Measurements from ENCODE around the gene HSPA4.

Gene HSPA4

DNA sequence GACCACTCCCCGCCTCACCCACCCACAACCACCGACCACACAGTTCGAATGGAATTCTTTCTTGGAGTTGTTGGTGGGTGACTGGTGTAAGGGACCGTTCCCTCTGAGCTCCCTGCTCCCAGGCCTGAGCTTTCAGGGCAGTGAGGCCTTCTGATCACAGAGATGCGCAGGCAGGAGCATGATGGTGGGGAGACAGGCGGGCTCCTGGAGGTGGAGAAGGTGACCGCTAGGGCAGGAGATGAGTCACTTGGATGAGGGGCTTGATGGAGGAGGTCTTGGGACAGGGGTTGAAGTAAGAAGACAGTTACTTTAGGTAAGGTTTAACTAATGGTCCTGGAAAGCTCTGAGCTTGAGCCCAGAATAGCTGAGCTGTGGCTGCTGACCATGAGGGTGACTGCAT, 88.5 kb downstream of the HSPA4 start:
- no peak overlapping the region for H3K4me3 ChIP-seq (ENCODE audit: low read length)
- no peak for TF ChIP-seq ZNF274 (IDR thresholded peaks at IDR 0.05; ENCODE audit: low read depth, low read length)

DNA sequence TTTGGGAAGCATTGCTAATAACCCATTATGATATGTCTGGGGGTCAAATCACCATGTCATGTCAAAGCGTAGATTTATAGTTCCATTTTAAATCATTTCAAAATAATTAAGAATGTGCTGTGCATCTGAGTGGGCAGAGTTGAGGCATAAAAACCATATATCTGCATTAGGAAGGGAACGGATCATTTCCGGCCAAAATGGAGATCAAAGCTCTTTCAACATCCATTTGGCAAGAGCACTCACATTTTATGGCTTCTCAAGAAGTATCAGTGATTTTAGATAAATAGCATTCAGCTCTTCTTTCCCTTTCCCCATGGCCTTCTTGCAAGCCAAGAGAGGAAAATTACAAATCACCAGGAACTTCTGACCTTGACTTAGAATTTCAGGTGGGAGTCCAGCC, 89.9 kb downstream of the HSPA4 start:
- no peak for TF ChIP-seq ZNF274 (IDR thresholded peaks at IDR 0.05; ENCODE audit: low read depth, low read length)
- H3K4me3 ChIP-seq (ENCODE audit: low read length), result no peak overlapping the region

DNA sequence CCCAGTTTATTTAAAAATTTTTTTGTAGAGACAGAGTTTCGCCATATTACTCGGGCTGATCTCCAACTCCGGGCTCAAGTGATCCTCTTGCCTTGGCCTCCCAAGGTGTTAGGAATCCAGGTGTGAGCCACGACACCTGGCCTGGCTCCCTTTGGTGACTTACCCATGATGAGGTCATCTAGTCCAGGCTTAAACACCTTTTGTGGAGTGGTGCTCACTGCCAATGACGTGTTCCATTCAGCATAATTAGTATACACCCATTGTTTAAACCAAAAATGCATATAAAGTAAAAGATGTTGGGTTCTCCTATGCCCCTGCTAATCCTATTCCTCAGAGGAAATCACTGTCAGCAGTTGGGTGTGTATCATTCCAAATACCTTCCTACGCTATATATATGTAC, 91.0 kb downstream of the HSPA4 start:
- no peak overlapping the region for H3K4me3 ChIP-seq (ENCODE audit: low read length)
- no peak for TF ChIP-seq ZNF274 (IDR thresholded peaks at IDR 0.05; ENCODE audit: low read depth, low read length)

DNA sequence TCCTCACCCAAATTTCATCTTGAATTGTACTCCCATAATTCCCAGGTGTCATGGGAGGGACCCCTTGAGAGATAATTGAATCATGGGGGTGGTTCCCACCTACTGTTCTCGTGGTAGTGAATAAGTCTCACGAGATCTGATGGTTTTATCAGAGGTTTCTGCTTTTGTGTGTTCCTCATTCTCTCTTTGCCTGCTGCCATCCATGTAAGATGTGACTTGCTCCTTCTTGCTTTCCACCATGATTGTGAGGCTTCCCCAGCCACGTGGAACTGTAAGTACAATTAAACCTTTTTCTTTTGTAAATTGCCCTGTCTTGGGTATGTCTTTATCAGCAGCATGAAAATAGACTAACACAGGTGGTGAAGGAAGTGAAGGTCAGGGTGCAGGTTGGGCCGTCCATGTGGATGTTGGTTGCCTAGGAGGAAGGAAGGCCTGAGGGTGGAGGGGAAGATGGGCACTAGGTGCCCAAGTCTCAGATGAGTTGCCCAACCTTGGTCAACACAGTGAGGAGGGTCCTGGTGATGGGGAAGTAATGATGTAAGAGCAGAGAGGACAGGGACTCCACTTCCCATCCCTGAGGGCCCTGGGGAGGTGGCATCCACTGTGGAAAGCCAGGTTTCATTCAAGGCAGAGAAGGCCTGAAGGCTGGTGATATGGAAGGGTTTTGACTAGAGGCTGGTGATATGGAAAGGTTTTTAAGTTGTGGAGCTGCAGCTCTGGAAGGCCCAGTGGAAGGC, 92.6 kb downstream of the HSPA4 start:
- no peak overlapping the region for H3K4me3 ChIP-seq (ENCODE audit: low read length)
- TF ChIP-seq ZNF274 (IDR thresholded peaks at IDR 0.05; ENCODE audit: low read depth, low read length), result no peak

- no peak for TF ChIP-seq ZNF274 (IDR thresholded peaks at IDR 0.05; ENCODE audit: low read depth, low read length)
- H3K4me3 ChIP-seq (ENCODE audit: low read length), result no peak overlapping the region
Observed at GRCh38 chr5:133145436-133146170, 93.8 kb downstream of the HSPA4 start.

GRCh38 chr5:133147411-133147810, 95.6 kb downstream of the HSPA4 start:
- TF ChIP-seq ZNF274 (IDR thresholded peaks at IDR 0.05; ENCODE audit: low read depth, low read length), result no peak
- no peak overlapping the region for H3K4me3 ChIP-seq (ENCODE audit: low read length)

GRCh38 chr5:133147815-133148567, 96.2 kb downstream of the HSPA4 start:
- no peak overlapping the region for H3K4me3 ChIP-seq (ENCODE audit: low read length)
- TF ChIP-seq ZNF274 (IDR thresholded peaks at IDR 0.05; ENCODE audit: low read depth, low read length), result no peak

- TF ChIP-seq ZNF274 (IDR thresholded peaks at IDR 0.05; ENCODE audit: low read depth, low read length), result no peak
Observed at GRCh38 chr5:133149345-133149744, 97.5 kb downstream of the HSPA4 start.

DNA sequence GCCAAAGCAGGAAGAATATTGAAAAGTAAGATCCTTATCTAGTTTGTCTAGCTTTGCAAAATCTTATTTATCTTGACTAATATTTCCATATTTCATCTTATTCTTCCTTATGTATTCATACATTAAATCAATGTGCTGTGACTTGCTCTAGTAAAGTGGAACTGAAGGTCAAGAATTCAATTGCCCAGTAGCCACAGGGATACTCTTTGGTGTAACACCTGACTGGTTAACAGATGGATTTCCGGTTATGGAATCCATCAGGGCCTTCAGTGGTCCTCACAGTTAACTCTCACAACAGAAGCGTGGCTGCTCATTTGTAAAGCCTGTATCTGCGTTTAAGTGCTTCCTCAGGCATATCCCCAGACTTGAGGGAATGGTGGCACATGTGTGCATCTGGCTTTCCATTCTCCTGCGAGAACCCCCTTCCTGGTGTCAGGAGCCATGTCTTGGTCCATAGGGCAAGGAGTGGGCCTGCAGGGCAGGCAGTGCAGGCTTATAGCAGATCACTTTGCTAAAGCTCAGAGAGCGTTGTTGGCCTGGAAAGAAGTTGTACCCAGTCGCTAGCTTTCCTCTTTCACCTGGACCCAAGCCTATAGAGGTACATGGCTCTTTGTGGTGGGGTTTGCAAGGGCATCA, 99.2 kb downstream of the HSPA4 start:
- no peak for TF ChIP-seq ZNF274 (IDR thresholded peaks at IDR 0.05; ENCODE audit: low read depth, low read length)
- no peak overlapping the region for H3K4me3 ChIP-seq (ENCODE audit: low read length)

More at GRCh38 chr5:133149345-133149744, 97.5 kb downstream of the HSPA4 start:
- no peak overlapping the region for H3K4me3 ChIP-seq (ENCODE audit: low read length)

- no peak for TF ChIP-seq ZNF274 (IDR thresholded peaks at IDR 0.05; ENCODE audit: low read depth, low read length)
Observed at GRCh38 chr5:133154274-133155075, 102.7 kb downstream of the HSPA4 start.

DNA sequence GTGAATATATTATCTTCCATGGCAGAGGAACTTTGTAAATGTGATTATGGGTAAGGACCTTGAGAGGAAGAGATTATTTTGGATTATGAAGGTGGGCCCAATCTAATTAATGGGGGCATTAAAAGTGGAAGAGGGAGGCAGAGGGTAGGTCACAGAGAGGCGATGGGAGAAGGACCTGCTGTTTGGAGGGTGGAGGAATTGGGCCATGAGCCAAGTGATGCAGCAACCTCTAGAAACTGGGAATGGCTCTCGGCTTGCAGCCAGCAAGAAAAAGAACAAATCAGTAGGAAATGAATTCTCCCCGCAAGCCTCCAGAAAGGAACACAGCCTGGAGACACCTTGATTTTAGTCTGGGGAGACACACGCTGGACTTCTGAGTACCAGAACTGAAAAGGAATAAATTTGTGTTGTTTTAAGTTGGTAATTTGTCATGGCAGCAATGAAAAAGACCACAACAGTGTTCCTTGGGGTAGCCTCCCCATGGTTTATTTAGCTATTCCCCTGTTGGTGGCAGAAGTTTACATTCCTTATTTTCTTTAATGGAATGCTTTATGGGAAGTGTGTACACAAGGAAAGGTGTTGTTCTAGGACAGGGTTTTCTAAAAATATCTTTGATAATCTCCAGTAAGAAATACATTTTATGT, 103.6 kb downstream of the HSPA4 start:
- no peak overlapping the region for H3K4me3 ChIP-seq (ENCODE audit: low read length)
- no peak for TF ChIP-seq ZNF274 (IDR thresholded peaks at IDR 0.05; ENCODE audit: low read depth, low read length)

More at GRCh38 chr5:133154274-133155075, 102.7 kb downstream of the HSPA4 start:
- H3K4me3 ChIP-seq (ENCODE audit: low read length), result no peak overlapping the region
